Astrocyte (in vitro differentiated cells and primary cell): Measurements from ENCODE around the gene NSUN3. TPM values are rescaled to one million over a fixed set of nuclear protein-coding genes. Genes with fewer than 3 reads are reported as not detected.
"Not testable (repeated sequence)": the region's sequence is repeated elsewhere in the genome, so short reads cannot be mapped to it uniquely, and the experiment has no call there.

Experiments used
- DNase-seq: peaks from one replicate; pipeline ENCODE4 v3.0.0-alpha.2; 2010; ENCODE audit warnings: low read depth
- FAIRE-seq: peaks from 2 replicates; lab custom pipeline; 2011; peaks lifted over from hg19 to GRCh38; lab: Jason Lieb, UNC
- H2AFZ ChIP-seq: 2 replicates; pipeline ENCODE4 v1.6.0; 2012; ENCODE audit warnings: low read depth, low read length, inconsistent platforms
- H3K27ac ChIP-seq: 2 replicates; pipeline ENCODE4 v1.5.1; 2011; ENCODE audit warnings: low read depth, low read length, inconsistent platforms
- H3K27me3 ChIP-seq: 2 replicates; pipeline ENCODE4 v1.6.0; 2011; ENCODE audit warnings: low read length, inconsistent platforms; ENCODE audit not compliant: insufficient read depth
- H3K36me3 ChIP-seq: 2 replicates; pipeline ENCODE4 v1.5.1; 2011; ENCODE audit warnings: low read length, inconsistent platforms; ENCODE audit not compliant: insufficient read depth
- H3K4me1 ChIP-seq: 2 replicates; pipeline ENCODE4 v1.5.1; 2011; ENCODE audit warnings: low read length, inconsistent platforms; ENCODE audit not compliant: insufficient read depth
- H3K4me2 ChIP-seq: 2 replicates; pipeline ENCODE4 v1.6.0; 2012; ENCODE audit warnings: low read length, inconsistent platforms
- H3K4me3 ChIP-seq: 2 replicates; pipeline ENCODE4 v1.5.1; 2011; ENCODE audit warnings: low read depth, mild to moderate bottlenecking, low read length, inconsistent platforms; ENCODE audit not compliant: insufficient read depth
- H3K79me2 ChIP-seq: 2 replicates; pipeline ENCODE4 v1.6.0; 2012; ENCODE audit warnings: mild to moderate bottlenecking, low read length, inconsistent platforms; ENCODE audit not compliant: insufficient read depth
- H3K9ac ChIP-seq: 2 replicates; pipeline ENCODE4 v1.6.0; 2012; ENCODE audit warnings: mild to moderate bottlenecking, low read length, inconsistent platforms
- H3K9me3 ChIP-seq: 2 replicates; pipeline ENCODE4 v1.5.1; 2012; ENCODE audit warnings: low read depth, mild to moderate bottlenecking, low read length, inconsistent platforms; ENCODE audit not compliant: insufficient read depth
- H4K20me1 ChIP-seq: 2 replicates; pipeline ENCODE4 v1.6.0; 2012; ENCODE audit warnings: low read length, inconsistent platforms; ENCODE audit not compliant: insufficient read depth
- H3K27ac Mint-ChIP-seq: one replicate; pipeline ENCODE4 v1.8.0; 2021; ENCODE audit warnings: mild to moderate bottlenecking, mixed read lengths; ENCODE audit not compliant: unreplicated experiment
- H3K27me3 Mint-ChIP-seq: one replicate; pipeline ENCODE4 v1.8.0; 2021; ENCODE audit warnings: low read depth, mixed read lengths; ENCODE audit not compliant: unreplicated experiment
- H3K36me3 Mint-ChIP-seq: one replicate; pipeline ENCODE4 v1.8.0; 2021; ENCODE audit warnings: low read depth, mixed read lengths; ENCODE audit not compliant: unreplicated experiment
- H3K4me1 Mint-ChIP-seq: one replicate; pipeline ENCODE4 v1.8.0; 2021; ENCODE audit warnings: low read depth, mixed read lengths; ENCODE audit not compliant: unreplicated experiment
- H3K4me3 Mint-ChIP-seq: one replicate; pipeline ENCODE4 v1.8.0; 2021; ENCODE audit warnings: mild to moderate bottlenecking, moderate library complexity, mixed read lengths; ENCODE audit not compliant: unreplicated experiment
- H3K9me3 Mint-ChIP-seq: one replicate; pipeline ENCODE4 v1.8.0; 2021; ENCODE audit warnings: mild to moderate bottlenecking, mixed read lengths; ENCODE audit not compliant: unreplicated experiment
- CTCF ChIP-seq: IDR thresholded peaks from 2 replicates; pipeline ENCODE4 v1.5.1; 2011; ENCODE audit warnings: low read depth, mild to moderate bottlenecking, inconsistent platforms, low read length, moderate library complexity; ENCODE audit not compliant: insufficient read depth
- EZH2 ChIP-seq: IDR thresholded peaks from 2 replicates; pipeline ENCODE4 v1.6.1; 2012; ENCODE audit warnings: mild to moderate bottlenecking, low read length, inconsistent platforms; ENCODE audit not compliant: insufficient read depth
- total RNA-seq: library from RNA; stranded (reverse); gene quantifications from 2 replicates; pipeline ENCODE4 v1.2.1, GENCODE V29; 2021

NSUN3 gene
- total RNA-seq, 1 donor from 2014 or later: 10.3 TPM

- H3K27ac Mint-ChIP-seq: no peak overlapping the region
- Histone ChIP-seq H3K27me3 (no peaks in the 10 kb centered on the region), H3K27ac (no peak overlapping the region), H3K9ac (no peak overlapping the region), H3K4me2 (no peak overlapping the region), H2AFZ (no peak overlapping the region), H3K9me3 (no peaks in the 10 kb centered on the region), H3K36me3 (no peaks in the 10 kb centered on the region), H3K79me2 (no peaks in the 10 kb centered on the region), H3K4me1 (no peaks in the 10 kb centered on the region), H4K20me1 (no peaks in the 10 kb centered on the region), H3K4me3 (no peak overlapping the region)
- no peak overlapping the region for H3K4me3 Mint-ChIP-seq
- H3K4me1 Mint-ChIP-seq: no peaks in the 10 kb centered on the region
- no peaks in the 10 kb centered on the region for H3K27me3 Mint-ChIP-seq
- no peak for DNase-seq
- H3K36me3 Mint-ChIP-seq: peaks cover 5% of the 10 kb centered on the region
- H3K9me3 Mint-ChIP-seq: no peaks in the 10 kb centered on the region
- no peak for FAIRE-seq
- TF ChIP-seq CTCF: no peak
Measured at GRCh38 chr3:94043285-94043684, 19.6 kb upstream of the NSUN3 start.

- not testable (repeated sequence) for DNase-seq, H3K9me3 Mint-ChIP-seq, H3K27me3 Mint-ChIP-seq, H3K79me2 ChIP-seq, H3K27ac Mint-ChIP-seq, FAIRE-seq, H3K9me3 ChIP-seq, H3K4me1 ChIP-seq, H3K36me3 Mint-ChIP-seq, H3K4me1 Mint-ChIP-seq, H3K4me3 Mint-ChIP-seq, H2AFZ ChIP-seq, H3K27me3 ChIP-seq, H3K36me3 ChIP-seq, H3K4me2 ChIP-seq, H3K4me3 ChIP-seq, H4K20me1 ChIP-seq, H3K27ac ChIP-seq, H3K9ac ChIP-seq
Measured at GRCh38 chr3:94044100-94044936, 18.5 kb upstream of the NSUN3 start.

GRCh38 chr3:94046533-94046932 lies 16.3 kb upstream of the NSUN3 start:
- Histone ChIP-seq H4K20me1 (no peaks in the 10 kb centered on the region), H3K27ac (no peak overlapping the region), H2AFZ (no peak overlapping the region), H3K27me3 (no peaks in the 10 kb centered on the region), H3K36me3 (no peaks in the 10 kb centered on the region), H3K4me3 (no peak overlapping the region), H3K9ac (no peak overlapping the region), H3K4me2 (no peak overlapping the region), H3K4me1 (no peaks in the 10 kb centered on the region), H3K9me3 (no peaks in the 10 kb centered on the region), H3K79me2 (no peaks in the 10 kb centered on the region)
- Mint-ChIP-seq H3K36me3 (peaks cover 5% of the 10 kb centered on the region), H3K4me1 (no peaks in the 10 kb centered on the region), H3K9me3 (no peaks in the 10 kb centered on the region), H3K4me3 (no peak overlapping the region), H3K27ac (no peak overlapping the region), H3K27me3 (no peaks in the 10 kb centered on the region)
- TF ChIP-seq CTCF (no peak), EZH2 (no peak)
- no peak for FAIRE-seq
- no peak for DNase-seq
